GM18517 (cell line): ENCODE results near the gene LIPF.
"Not testable (repeated sequence)": the region's sequence is repeated elsewhere in the genome, so short reads cannot be mapped to it uniquely, and the experiment has no call there.

ENCODE experiments used
- ATAC-seq: cut with Tn5 transposase; IDR thresholded peaks from one replicate; pipeline ENCODE4 v1.9.1; 2021; ENCODE audit warnings: mild to moderate bottlenecking, moderate library complexity; ENCODE audit not compliant: unreplicated experiment

Gene LIPF

DNA sequence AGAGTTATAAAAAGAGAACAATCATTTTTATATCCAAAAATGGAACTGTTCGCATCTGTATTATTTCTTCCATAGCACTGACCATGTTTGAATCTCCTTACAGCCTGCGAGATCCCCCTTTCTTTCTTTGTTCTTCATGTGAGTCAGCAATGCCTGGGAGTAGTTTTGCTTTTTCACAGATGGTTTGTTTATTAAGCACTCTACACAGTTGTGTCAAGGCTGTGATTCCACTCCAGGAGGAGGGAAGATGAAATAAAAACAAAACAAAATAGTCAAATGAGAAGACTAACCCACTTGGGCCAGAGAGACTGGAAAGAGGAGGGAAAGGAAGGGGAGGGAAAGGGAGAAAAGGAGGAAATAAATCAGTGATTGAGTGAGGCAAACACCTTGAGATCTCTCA is 7.8 kb downstream of the LIPF start:
- no peak for ATAC-seq

DNA sequence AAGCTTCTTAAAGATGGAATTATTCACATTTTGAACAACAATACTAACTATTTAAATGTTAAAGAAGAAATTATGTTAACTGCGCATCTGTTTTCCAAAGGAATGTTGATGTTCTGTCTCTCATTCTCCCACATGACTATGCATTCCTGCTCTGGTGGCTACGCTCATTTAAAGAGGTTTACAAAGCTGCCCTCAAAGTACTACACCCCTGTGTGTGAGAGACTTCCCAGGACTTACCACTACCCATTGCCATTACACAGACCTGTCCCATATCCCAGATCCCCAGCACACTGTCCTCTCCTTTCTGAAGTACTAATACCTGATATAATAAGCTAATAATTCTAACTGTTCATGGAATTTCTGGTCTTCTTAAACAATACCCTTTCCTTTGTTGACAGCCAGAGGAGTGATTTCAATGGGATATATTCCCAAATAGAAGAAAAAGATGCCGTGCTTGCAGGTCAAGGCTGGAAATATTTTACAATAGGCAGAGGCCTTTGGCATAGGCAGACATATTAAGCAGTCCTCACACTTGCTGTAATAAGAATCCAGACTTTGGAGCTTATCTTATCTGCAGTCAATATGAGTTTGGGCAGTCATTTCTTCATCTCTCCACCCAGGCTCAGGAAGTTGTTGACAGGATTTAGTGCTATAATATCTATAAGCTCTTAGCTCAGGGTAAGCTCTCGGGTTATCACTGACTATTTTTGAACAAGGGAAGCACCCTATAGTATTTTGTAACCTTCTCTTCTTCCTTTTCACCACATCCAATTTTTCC is 12.2 kb downstream of the LIPF start:
- ATAC-seq = no peak

DNA sequence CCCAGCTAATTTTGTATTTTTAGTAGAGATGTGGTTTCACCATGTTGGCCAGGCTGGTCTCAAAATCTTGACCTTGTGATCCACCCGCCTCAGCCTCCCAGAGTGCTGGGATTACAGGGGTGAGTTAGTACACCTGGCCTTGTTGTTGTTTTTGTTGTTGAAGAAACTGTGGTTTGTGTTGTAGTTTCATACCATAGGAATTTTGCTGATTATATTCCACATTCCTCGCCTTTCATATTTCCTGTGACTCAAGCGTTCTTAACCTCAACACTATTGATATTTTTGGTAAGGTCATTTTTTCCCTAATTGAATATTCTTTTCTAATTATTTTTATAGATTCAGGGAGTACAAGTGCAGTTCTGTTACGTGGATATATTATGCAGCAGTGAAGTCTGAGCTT is 16.7 kb downstream of the LIPF start:
- ATAC-seq = no peak

GRCh38 chr10:88682491-88682890 is 18.2 kb downstream of the LIPF start:
- ATAC-seq = no peak

DNA sequence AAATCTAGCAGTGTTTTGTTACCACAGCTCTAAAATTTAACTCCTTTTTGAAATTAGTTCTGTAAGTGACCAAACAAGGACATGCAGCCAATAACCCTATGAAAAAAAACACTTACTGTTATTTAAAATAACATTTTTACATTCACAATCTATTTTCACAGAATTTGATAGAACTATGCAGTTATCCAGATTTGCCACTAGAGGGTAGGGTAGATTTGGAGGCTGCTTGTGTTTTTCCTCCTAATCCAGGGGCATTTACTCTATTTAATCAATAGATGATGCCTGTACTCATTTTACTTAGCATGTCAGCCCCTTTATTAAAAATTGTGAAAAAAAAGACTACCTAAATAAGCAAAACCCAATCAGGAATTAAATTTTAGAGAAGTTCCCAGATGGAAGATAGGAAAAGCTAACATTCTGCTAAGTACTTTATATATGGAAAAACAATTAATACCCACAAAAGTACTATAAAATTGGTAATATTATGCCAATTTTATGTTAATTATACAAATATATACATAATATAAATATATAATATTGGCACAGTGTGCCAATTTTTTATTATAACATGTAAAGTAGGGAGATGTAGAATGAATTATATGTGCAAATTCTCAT is 23.7 kb downstream of the LIPF start:
- no peak for ATAC-seq

GRCh38 chr10:88689366-88689765 is 25.1 kb downstream of the LIPF start:
- ATAC-seq = no peak

DNA sequence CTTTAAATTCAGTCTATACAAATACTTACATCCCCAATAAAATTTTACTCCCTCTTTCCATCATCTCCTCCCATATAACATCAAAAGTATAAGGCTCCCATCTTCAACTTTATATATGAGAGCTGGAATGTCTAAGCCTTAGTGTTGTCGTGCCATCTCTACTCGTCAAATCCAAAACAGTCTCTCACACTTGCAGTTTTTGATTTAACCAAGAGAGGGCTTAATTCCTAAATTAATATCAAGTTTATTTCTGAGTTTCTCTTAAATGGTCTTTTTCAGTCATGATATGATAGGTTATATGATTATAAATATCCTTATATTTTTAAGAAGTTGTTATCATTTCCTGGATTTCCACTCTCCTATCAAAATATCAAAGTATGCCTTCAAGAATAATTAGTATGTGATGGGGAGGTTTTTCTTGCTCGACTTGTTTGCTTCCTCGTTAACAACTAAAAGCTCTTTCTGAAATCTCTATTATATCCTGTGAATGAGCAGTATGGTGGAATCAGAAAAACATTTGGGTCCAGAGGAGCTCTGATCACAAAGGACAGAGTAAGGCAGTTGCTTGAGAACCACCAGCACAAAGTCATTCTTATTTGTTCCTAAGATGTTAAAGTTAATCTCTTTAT is 29.3 kb downstream of the LIPF start:
- ATAC-seq = no peak

DNA sequence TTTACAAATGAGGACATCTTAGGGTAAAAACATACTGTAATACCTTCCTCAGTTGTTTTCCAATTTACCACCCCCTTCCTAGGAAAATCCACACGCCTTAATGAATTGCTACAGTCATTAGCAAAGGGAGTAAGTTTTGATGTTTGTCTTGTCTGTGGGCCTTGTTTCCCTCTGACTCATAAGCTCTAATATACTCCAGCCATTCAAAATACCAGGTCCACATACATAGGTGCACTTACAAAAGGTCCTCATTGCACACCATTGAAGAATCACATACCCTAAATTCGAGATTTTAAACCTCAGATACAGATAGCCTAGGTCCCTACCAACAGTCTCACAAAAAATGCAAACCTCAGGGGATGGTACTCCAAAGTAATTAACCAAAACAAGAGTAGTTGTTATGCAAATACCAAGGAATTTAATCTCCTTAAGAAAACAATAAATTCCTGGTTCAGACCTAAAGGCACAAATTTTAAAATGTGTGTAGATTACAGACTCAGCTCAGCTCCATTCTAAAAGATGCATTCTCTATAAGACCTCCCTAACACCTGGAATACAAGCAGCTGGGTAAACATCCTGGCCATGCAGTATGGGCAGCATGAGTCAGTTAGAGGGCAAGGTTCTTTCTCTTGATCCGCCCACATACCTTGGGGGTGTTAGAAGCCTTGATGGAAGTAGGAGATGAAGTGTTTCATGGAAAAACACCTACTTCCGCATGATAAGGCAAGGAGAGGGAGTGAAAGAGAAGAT is 38.8 kb downstream of the LIPF start:
- no peak for ATAC-seq

DNA sequence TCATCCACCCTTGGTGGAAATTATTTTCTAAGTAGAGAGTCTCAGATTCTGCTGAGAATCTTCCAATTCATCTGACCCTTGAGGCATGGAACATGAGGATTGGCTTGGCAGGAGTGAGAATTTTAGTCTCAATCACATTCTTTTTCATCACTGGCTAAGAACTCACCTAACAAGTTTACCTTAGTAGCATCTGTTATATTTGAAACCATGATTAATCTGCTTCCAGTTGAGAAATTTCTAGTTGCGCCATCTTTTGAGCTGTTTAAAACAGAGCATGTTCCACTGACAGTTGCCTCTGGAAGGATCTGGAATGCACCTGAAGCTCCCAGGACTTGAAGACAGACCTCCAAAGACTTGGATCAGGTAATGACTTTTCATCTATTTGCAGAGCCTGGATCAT is 41.7 kb downstream of the LIPF start, which contains the start of gene LIPK:
Gene LIPK, plus strand, starts transcription at position 292 of the 400 bp plus-strand sequence. CDS start 18,295 bp downstream, outside the sequence.
- no peak for ATAC-seq

- ATAC-seq = no peak
Observed at GRCh38 chr10:88707429-88708155, 43.4 kb downstream of the LIPF start.

DNA sequence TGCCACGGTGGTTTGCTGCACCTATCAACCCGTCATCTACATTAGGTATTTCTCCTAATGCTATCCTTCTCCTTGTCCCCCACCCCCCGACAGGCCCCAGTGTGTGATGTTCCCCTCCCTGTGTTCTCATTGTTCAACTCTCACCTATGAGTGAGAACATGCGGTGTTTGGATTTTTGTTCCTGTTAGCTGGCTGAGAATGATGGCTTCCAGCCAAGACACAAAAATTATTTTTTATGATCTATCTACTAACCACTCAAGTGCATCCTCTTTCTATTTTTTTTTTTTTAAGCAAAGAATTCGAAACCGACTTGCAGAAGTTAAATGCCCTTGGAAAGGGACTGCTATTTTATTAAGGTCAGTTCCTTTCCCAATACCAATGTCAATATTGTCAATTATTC is 45.1 kb downstream of the LIPF start:
- ATAC-seq = not testable (repeated sequence)

DNA sequence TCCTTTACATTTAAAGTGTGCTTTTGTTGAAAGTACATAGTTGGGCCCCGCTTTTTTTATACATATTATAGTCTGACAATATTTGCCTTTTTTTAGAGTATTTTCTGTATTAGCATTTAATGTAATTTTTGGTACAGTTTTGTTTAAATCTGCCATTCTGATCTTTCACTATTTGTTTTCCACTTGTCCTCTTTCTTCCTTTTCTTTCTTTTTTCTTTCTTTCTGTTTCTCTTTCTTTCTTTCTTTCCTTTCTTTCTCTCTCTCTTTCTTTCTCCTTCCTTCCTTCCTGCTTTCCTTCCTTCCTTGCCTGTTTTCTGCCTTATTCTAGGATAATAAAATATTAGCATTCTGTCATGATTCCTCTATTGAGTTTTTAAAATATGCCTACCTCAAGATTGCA is 51.3 kb downstream of the LIPF start:
- no peak for ATAC-seq

- ATAC-seq = no peak
Observed at GRCh38 chr10:88721392-88721791, 57.1 kb downstream of the LIPF start.

- ATAC-seq = no peak
Observed at GRCh38 chr10:88725798-88726197, 61.6 kb downstream of the LIPF start.

DNA sequence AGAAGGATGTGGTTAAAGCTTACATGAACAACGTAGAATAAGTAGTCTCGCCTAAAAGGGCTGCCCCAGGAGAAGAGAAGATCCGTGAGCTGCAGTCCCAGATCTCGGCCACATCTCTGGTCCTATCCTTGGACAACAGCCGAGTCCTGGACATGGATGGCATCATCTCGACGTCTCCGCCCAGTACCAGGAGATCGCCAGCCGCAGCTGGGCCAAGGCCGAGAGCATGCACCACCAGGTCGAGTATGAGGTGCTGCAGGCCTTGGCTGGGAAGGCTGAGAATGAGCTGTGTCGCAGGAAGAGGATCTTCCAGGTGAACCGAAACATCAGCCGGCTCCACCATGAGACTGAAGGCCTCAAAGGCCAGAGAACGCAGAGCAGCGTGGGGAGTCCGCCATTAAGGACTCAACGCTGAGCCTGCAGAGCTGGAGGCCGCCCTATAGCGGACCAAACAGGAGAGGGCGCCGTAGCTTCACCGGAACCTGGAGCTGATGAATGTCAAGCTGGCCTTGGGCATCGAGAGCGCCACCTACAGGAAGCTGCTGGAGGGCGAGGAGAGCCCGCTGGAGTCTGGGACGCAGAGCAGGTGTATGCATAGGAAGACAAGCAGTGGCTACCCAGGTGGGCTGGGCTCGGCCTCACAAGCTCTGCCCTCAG is 64.0 kb downstream of the LIPF start:
- ATAC-seq = no peak
